ENCODE measurements around the gene DLG2.

- TF ChIP-seq CTCF (IDR thresholded peaks at IDR 0.05) (no peak), POLR2A (IDR thresholded peaks at IDR 0.05) (no peak)
These were observed 971.4 kb downstream of the DLG2 start for GRCh38 chr11:84655712-84656111.

Measured in ovary (tissue), 3 donors.